ENCODE results near the gene RPL26. TPM values are rescaled to one million over a fixed set of nuclear protein-coding genes. Genes with fewer than 3 reads are reported as not detected.
"Not testable (repeated sequence)": the region's sequence is repeated elsewhere in the genome, so short reads cannot be mapped to it uniquely, and the experiment has no call there.

RPL26 gene
- total RNA-seq, 2 donors from 2014 or later, result 2,907 to 3,757 TPM

DNA sequence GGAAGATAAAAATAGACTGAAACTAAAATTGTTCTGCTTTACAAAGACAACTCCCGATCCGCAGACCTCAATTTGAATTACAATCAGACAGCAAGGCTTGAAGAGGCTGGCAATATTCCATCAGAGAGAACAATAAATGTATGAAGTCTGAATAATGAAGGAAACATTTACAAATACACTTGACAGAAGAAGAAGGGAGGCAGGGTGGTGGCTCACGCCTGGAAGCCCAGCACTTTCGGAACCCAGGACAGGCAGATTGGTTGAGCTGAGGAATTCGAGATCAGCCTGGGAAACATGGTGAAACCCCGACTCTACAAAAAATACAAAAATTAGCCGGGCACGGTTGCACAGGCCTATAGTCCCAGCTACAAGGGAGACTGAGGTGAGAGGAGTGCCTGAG lies 28.8 kb downstream of the RPL26 start:
- H3K36me3 Mint-ChIP-seq, result no peaks in the 10 kb centered on the region
- H3K9me3 Mint-ChIP-seq, result no peaks in the 10 kb centered on the region
- no peak for DNase-seq (ENCODE audit: low spot score in 2 of 2)
- no peak for ATAC-seq
- H3K27ac Mint-ChIP-seq, result no peak overlapping the region

DNA sequence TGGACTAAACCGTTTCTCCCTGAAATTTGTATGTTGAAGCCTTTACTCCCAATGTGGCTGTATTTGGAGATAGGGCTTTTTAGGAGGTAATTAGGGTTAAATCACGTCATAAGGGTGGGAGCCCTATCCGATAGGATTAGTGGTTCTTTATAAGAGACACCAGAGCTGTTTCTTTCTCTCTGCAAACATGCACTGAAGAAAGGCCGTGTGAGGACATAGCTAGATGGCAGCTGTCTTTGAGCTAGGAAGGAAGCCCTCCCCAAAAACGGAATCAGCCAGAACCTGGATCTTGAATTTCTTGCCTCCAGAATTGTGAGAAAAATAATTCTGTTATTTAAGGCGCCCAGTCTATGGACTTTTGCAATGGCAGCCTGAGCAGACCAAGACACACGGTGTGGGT lies 29.3 kb downstream of the RPL26 start:
- DNase-seq (ENCODE audit: low spot score in 2 of 2) (no peak), ATAC-seq (no peak)

DNA sequence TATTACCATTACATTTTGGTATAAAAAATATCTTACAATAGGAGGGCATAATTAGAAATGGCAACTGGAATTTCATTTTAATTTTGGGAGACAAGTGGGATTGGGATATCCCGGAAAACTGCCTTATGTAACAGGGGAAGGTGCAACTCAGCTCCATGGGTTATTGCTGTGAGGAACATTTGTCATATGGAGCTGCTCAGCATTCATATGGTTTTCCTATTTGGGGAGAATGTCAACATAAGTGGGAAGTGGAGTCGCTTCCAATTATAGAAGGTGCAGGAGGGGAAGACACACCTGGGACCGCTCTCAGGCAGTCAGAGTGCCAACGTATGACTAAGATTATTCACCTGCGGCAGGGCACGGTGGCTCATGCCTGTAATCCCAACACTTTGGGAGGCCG lies 32.7 kb downstream of the RPL26 start:
- no peaks in the 10 kb centered on the region for H3K36me3 Mint-ChIP-seq
- no peaks in the 10 kb centered on the region for H3K9me3 Mint-ChIP-seq
- ATAC-seq (no peak), DNase-seq (ENCODE audit: low spot score in 2 of 2) (no peak)
- no peak overlapping the region for H3K27ac Mint-ChIP-seq

More for the DNA sequence above, 29.3 kb downstream of the RPL26 start:
- H3K36me3 Mint-ChIP-seq, result no peaks in the 10 kb centered on the region
- no peak overlapping the region for H3K27ac Mint-ChIP-seq
- no peaks in the 10 kb centered on the region for H3K9me3 Mint-ChIP-seq

DNA sequence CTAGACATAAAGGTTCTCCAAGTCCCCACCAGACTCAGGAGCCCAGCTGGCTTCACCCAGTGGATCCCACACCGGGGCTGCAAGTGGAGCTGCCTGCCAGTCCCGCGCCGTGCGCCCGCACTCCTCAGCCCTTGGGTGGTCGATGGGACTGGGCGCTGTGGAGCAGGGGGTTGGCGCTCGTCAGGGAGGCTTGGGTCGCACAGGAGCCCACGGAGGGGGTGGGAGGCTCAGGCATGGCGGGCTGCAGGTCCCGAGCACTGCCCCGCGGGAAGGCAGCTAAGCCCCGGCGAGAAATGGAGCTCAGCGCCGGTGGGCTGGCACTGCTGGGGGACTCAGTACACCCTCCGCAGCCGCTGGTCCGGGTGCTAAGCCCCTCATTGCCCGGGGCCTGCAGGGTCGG lies 36.0 kb downstream of the RPL26 start:
- H3K9me3 Mint-ChIP-seq; H3K36me3 Mint-ChIP-seq; DNase-seq (ENCODE audit: low spot score in 2 of 2); ATAC-seq; H3K27ac Mint-ChIP-seq: not testable (repeated sequence)

DNA sequence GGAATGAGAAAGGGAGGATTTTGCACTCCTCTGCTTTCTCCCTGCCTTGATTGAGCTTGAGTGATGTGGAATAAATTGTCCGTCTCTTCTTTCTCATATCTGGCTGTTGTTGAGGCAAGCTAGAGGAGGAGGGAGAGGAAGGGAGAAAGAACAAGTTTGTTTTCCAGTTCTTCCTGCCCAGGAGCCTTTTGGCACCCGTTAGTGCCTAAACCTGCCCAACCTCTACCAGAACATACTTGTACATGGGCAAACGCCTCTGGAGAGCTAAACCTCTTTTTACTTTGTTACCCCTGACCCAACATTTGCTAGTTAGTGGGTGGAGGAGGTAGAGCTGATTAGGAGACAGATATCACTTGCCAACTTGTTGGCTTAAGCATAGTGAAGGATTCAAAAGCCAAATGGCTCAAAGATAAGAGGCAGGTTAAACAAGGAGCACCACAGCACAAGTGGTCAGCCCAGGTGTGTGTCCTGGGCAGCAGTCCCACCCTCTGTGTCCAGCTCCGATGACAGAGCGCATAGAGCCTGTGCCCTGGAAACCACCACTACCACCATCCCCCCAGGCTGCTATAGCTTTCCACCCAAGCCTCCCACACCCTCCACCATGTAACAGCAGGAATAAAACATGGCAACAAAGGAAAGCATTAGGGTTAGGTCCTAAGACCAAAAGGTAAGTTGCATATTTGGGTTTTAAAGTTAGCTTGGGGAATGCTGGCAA lies 36.9 kb downstream of the RPL26 start:
- ATAC-seq (no peak), DNase-seq (ENCODE audit: low spot score in 2 of 2) (no peak)
- Mint-ChIP-seq H3K27ac (no peak overlapping the region), H3K36me3 (no peaks in the 10 kb centered on the region), H3K9me3 (no peaks in the 10 kb centered on the region)

DNA sequence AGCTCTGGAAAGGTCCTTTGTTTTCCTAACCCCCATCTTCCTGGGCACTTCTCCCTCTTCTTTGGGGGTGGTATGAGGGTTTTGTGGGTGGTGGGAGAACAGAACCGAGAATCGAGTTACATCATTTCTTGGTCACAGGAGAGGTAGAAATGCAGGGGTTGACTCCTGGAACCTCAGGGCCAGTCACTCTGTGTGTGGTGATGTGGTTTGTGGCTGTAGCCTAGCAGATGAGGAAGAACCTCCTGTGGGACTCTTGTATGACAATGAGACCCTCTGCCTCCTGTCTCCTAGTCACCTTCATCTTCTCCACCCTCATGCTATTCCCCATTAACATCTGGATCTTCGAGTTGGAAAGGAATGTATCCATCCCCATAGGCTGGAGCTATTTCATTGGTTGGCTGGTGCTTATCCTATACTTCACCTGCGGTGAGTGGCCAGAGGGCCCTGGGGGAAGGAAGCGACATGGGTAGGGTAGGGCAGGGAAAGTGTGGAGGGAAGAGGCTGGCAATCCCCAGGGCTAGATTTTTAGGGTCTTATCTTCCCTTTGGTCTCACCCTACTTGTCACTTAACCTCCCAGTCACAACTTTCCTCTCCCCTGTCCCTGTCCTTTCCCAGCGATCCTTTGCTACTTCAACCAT lies 37.8 kb downstream of the RPL26 start:
- no peak for DNase-seq (ENCODE audit: low spot score in 2 of 2)
- H3K9me3 Mint-ChIP-seq, result no peaks in the 10 kb centered on the region
- H3K27ac Mint-ChIP-seq, result no peak overlapping the region
- H3K36me3 Mint-ChIP-seq, result no peaks in the 10 kb centered on the region
- peak; percentile 55 to 76 for ATAC-seq

DNA sequence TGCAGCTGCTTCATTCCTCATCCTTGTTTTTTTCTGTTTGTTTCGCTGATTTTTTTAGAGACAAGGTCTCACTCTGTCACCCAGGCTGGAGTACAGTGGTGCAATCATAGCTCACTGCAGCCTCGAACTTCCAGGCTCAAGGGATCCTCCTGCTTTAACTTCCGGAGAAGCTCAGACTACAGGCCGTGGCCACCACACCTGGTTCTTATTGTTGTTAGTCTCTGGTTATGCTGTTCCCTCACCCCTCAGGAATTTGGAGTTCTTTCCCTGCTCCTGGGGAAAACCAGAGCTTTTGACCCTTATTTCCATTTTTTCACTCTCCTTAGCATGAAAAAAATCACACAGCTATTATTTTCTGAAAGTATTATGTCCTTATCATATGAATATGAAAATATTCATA lies 41.5 kb downstream of the RPL26 start:
- Mint-ChIP-seq H3K36me3 (no peaks in the 10 kb centered on the region), H3K9me3 (no peaks in the 10 kb centered on the region), H3K27ac (no peak overlapping the region)
- ATAC-seq, result no peak
- DNase-seq (ENCODE audit: low spot score in 2 of 2), result no peak

DNA sequence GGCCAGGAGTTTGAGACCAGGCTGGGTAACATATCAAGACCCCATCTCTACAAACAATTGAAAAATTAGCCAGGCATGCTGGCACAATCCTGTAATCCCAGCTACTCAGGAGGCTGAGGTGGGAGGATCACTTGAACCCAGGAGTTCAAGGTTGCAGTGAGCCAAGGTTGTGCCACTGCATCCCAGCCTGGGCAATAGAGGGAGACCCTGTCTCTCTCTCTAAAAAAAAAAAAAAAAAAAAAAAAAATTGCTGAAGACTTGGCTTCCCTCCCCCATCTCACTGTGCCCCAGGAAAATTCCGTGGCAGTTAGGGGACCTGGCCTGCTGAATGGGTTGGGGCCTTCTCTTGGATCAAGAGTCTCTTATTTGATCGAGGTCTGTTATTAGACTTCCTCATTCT lies 43.5 kb downstream of the RPL26 start, which contains the start of gene ODF4:
ODF4 (plus strand) TSS at position 301 of the 400 bp plus-strand sequence. CDS start 212 bp downstream, outside the sequence.
- Mint-ChIP-seq H3K36me3 (no peaks in the 10 kb centered on the region), H3K9me3 (no peaks in the 10 kb centered on the region), H3K27ac (peak within 1 kb of the TSS in 1 of 2 donors; percentile 47)
- ATAC-seq, result no peak
- DNase-seq (ENCODE audit: low spot score in 2 of 2), result no peak

DNA sequence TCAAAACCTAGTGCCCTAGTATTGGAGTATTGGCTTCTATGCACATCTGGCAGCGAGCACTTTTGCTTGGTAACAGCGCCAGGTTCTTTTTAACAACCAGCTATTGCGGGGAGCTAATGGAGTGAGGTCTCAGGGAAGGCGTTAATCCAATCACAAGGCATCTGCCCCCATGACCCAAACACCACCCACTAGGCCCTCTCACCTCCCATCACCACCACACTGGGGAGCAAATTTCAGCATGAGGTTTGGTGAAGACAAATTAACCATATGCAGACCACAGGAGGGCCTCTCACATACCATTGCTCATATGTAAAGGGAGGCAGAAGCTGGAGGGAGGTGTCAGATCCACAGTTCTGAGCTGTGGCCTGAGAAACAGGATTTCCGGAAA lies 44.2 kb downstream of the RPL26 start:
- ATAC-seq (no peak), DNase-seq (ENCODE audit: low spot score in 2 of 2) (no peak)
- Mint-ChIP-seq H3K9me3 (no peaks in the 10 kb centered on the region), H3K27ac (peak overlapping the region in 1 of 2 donors; percentile 47), H3K36me3 (no peaks in the 10 kb centered on the region)

DNA sequence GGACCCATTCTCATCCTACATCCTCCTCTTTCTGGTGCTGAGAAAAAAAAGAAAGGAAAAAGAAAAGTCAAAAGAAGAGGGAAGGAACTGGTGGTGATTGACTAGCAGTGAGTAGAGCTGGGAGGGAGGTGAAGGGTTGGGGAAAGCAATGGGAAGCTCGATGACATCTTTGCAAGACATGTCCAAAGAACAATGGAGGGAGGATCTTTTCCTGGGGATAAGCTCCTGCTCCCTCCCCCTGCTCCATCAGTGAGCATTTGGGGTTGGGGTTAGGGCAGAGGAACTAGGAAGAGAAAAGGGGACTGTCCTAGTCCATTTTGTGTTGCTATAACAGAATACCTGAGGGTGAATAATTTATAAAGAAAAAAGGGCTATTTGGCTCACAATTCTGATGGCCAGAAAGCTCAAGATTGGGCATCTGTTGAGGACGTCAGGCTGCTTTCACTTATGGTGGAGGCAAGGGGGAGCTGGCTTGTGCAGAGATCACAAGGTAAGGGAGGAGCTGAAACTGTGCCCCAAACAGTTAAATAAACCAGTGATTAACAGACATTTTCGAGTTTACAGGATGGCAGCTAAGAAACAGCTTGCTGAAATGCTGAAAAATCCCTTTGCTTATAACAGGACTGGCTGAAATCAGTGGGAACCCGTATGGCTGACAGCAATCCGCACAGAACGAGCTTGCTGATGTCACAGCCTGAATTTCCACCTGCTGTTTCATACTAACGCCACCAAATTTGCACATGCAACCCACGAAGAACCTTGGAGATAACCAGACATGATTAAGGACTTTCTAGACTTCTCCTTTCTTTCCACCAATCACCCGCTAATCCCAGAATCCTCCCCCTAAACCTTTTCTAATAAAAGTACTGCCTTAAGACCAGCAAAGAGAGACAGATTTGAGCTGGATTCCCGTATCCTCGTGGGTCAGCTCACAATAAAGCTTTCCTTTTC lies 44.9 kb downstream of the RPL26 start:
- ATAC-seq, result peak in 1 of 2 donors; percentile 45
- DNase-seq (ENCODE audit: low spot score in 2 of 2), result no peak
- Mint-ChIP-seq H3K36me3 (no peaks in the 10 kb centered on the region), H3K9me3 (no peaks in the 10 kb centered on the region), H3K27ac (peak overlapping the region in 1 of 2 donors; percentile 47)

DNA sequence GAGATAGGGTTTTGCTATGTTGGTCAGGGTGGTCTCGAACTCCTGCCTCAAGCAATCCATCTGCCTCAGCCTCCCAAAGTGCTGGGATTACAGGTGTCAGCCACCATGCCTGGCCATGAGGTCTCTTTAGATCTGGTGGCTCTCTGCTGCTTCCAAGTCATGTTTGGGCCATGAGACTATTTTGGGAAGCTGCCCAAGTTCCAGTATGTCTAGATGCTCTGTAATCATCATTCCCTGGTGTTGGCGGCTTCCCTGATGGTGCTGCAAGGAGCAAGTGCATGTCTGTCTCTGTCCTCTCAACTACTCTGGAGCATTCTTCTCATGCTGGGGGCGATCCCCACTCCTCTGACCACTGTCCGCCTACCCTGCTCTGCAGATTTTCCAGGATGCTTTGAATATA lies 49.7 kb downstream of the RPL26 start:
- H3K36me3 Mint-ChIP-seq, result no peaks in the 10 kb centered on the region
- no peak overlapping the region for H3K27ac Mint-ChIP-seq
- no peaks in the 10 kb centered on the region for H3K9me3 Mint-ChIP-seq
- DNase-seq (ENCODE audit: low spot score in 2 of 2), result no peak
- ATAC-seq, result no peak

DNA sequence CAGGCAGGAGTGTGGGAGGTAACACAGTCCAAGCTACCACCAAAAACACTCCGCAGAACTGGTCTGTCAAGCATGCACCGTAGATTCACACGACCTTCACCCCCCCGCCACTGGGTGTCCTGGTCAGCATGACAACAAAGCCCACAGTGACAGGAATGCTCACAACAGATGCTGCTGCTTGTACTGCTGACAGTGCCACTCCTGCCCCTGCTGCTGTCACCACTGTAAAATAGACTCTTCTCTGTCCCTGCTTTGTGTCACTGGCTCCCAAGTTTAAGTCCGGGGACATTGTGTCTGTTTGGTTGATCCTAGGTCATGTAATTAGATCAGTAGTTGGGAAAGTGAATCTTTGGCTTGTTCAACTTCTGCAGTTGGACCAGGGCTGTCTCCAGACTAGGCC lies 50.3 kb downstream of the RPL26 start:
- no peak for ATAC-seq
- DNase-seq (ENCODE audit: low spot score in 2 of 2), result no peak
- Mint-ChIP-seq H3K36me3 (no peaks in the 10 kb centered on the region), H3K27ac (no peak overlapping the region), H3K9me3 (no peaks in the 10 kb centered on the region)

DNA sequence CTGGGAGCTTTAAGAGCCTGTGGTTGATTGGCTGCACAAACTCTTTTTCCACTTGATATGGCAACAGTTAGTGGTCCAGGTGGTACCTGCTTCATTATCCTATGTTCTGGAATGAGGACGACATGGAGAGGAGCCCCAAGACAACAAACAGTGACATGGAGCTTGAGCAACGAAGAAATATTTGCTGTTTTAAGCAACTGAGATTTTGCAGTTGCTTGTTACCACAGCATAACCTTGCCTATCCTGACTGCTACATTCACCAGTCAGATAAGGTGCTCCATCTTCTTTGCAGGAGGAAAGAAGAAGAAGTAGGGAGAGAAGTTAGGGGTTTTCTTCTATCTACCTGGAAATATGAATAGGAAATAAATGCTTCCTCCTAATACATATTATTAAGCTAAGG lies 50.9 kb downstream of the RPL26 start:
- H3K36me3 Mint-ChIP-seq, result no peaks in the 10 kb centered on the region

More for the DNA sequence above, 50.9 kb downstream of the RPL26 start:
- Mint-ChIP-seq H3K27ac (no peak overlapping the region), H3K9me3 (no peaks in the 10 kb centered on the region)
- DNase-seq (ENCODE audit: low spot score in 2 of 2) (no peak), ATAC-seq (no peak)

Other genes starting within 250 kb of the RPL26 start
- 100 to 1,000 TPM in 1 of 2 donors, 10 to 100 TPM in 1; 80.9 to 294 TPM for gene PER1, start 230.8 kb downstream of the RPL26 start, total RNA-seq
- 10 to 100 TPM; 43.6 to 85.6 TPM for gene VAMP2, start 220.2 kb downstream of the RPL26 start, total RNA-seq
- 10 to 100 TPM; 32.7 to 48.9 TPM for gene TMEM107, start 206.8 kb downstream of the RPL26 start, total RNA-seq
- 1 to 10 TPM; 5.4 to 7.2 TPM for gene BORCS6, start 193.0 kb downstream of the RPL26 start, total RNA-seq
- 100 to 1,000 TPM; 169 to 319 TPM for gene AURKB, start 172.6 kb downstream of the RPL26 start, total RNA-seq
- 100 to 1,000 TPM in 1 of 2 donors, 10 to 100 TPM in 1; 57.6 to 107 TPM for gene CTC1, start 135.1 kb downstream of the RPL26 start, total RNA-seq
- 100 to 1,000 TPM in 1 of 2 donors, 10 to 100 TPM in 1; 47.0 to 147 TPM for gene PFAS, start 133.9 kb downstream of the RPL26 start, total RNA-seq
- gene RANGRF, start 94.5 kb downstream of the RPL26 start, total RNA-seq, result 10 to 100 TPM; 39.7 to 80.9 TPM
- 10 to 100 TPM in 1 of 2 donors, 1 to 10 TPM in 1; 3.3 to 19.2 TPM for gene SLC25A35, start 87.8 kb downstream of the RPL26 start, total RNA-seq
- gene ARHGEF15, start 73.0 kb downstream of the RPL26 start, total RNA-seq, result not detected
- not detected for gene ODF4, start 43.4 kb downstream of the RPL26 start, total RNA-seq
- gene RNF222, start 14.6 kb upstream of the RPL26 start, total RNA-seq, result under 1 TPM; 0.18 to 0.21 TPM
- 10 to 100 TPM; 68.1 to 72.4 TPM for gene NDEL1, start 52.7 kb upstream of the RPL26 start, total RNA-seq
- 10 to 100 TPM; 23.7 to 33.5 TPM for gene MYH10, start 247.5 kb upstream of the RPL26 start, total RNA-seq